Mesenchymal stem cell (in vitro differentiated cells and primary cell): Measurements from ENCODE around the gene ENGASE.

Experiments
- DNase-seq: peaks from one replicate; pipeline ENCODE4 v3.0.0-alpha.2; 2013
- H2AFZ ChIP-seq: one replicate; pipeline ENCODE4 v1.6.1; 2013; ENCODE audit warnings: low read depth, mild to moderate bottlenecking, control low read depth, inconsistent platforms, low read length, moderate library complexity
- H2AK5ac ChIP-seq: 2 replicates; pipeline ENCODE4 v1.6.1; 2013; ENCODE audit warnings: low read length, moderate library complexity, mild to moderate bottlenecking, inconsistent platforms; ENCODE audit not compliant: severe bottlenecking
- H2BK120ac ChIP-seq: one replicate; pipeline ENCODE4 v1.6.1; 2013; ENCODE audit warnings: low read depth, mild to moderate bottlenecking, inconsistent platforms, low read length, moderate library complexity
- H2BK12ac ChIP-seq, 2 experiments: one replicate each; pipeline ENCODE4 v1.6.1; 2013; ENCODE audit warnings: inconsistent platforms in 2 of 2, low read length in 2 of 2, mild to moderate bottlenecking in 2 of 2, moderate library complexity in 2 of 2, control low read depth in 1 of 2
- H2BK15ac ChIP-seq: one replicate; pipeline ENCODE4 v1.6.1; 2013; ENCODE audit warnings: mild to moderate bottlenecking, low read depth, inconsistent platforms; ENCODE audit not compliant: poor library complexity, severe bottlenecking
- H2BK5ac ChIP-seq: 2 replicates; pipeline ENCODE4 v1.6.1; 2013; ENCODE audit warnings: low read depth, mild to moderate bottlenecking, low read length, control low read depth, inconsistent platforms; ENCODE audit not compliant: poor library complexity, severe bottlenecking
- H3K14ac ChIP-seq, 2 experiments: one replicate each; pipeline ENCODE4 v1.6.1; 2013; ENCODE audit warnings: inconsistent platforms in 2 of 2, low read length in 2 of 2, control low read depth in 1 of 2, mild to moderate bottlenecking in 1 of 2, moderate library complexity in 1 of 2
- H3K18ac ChIP-seq, 2 experiments: one replicate each; pipeline ENCODE4 v1.6.1; 2013; ENCODE audit warnings: inconsistent platforms in 2 of 2, low read length in 2 of 2, control low read depth in 1 of 2, low read depth in 1 of 2, mild to moderate bottlenecking in 1 of 2
- H3K23ac ChIP-seq, 2 experiments: one replicate each; pipeline ENCODE4 v1.6.1; 2013; ENCODE audit warnings: inconsistent platforms in 2 of 2, low read length in 2 of 2, mild to moderate bottlenecking in 2 of 2, moderate library complexity in 2 of 2, control low read depth in 1 of 2
- H3K27ac ChIP-seq: 2 replicates; pipeline ENCODE4 v1.5.1; 2013; ENCODE audit warnings: mild to moderate bottlenecking, moderate library complexity, low read length, control low read depth, inconsistent platforms; ENCODE audit not compliant: poor library complexity, severe bottlenecking
- H3K27me3 ChIP-seq, 2 experiments: 2 replicates each; pipeline versions ENCODE4 v1.6.1 to v1.7.0; 2013; ENCODE audit warnings: low read length in 2 of 2, mild to moderate bottlenecking in 2 of 2, moderate library complexity in 2 of 2, control low read depth in 1 of 2, inconsistent platforms in 1 of 2; ENCODE audit not compliant: control insufficient read depth in 1 of 2, insufficient read depth in 1 of 2
- H3K36me3 ChIP-seq, 2 experiments: 2 replicates each; pipeline versions ENCODE4 v1.6.1 to v1.7.0; 2013; ENCODE audit warnings: low read length in 2 of 2, control low read depth in 1 of 2, inconsistent platforms in 1 of 2, low read depth in 1 of 2, mild to moderate bottlenecking in 1 of 2; ENCODE audit not compliant: insufficient read depth in 2 of 2, control insufficient read depth in 1 of 2
- H3K4ac ChIP-seq, 2 experiments: one replicate each; pipeline ENCODE4 v1.6.1; 2013; ENCODE audit warnings: inconsistent platforms in 2 of 2, low read length in 2 of 2, mild to moderate bottlenecking in 2 of 2, moderate library complexity in 2 of 2, control low read depth in 1 of 2, low read depth in 1 of 2
- H3K4me1 ChIP-seq: 2 replicates; pipeline ENCODE4 v1.6.1; 2013; ENCODE audit warnings: low read depth, low read length, control low read depth; ENCODE audit not compliant: control insufficient read depth, insufficient read depth
- H3K4me2 ChIP-seq: 2 replicates; pipeline ENCODE4 v1.6.1; 2013; ENCODE audit warnings: low read length, mild to moderate bottlenecking, inconsistent platforms; ENCODE audit not compliant: poor library complexity, severe bottlenecking
- H3K4me3 ChIP-seq, 2 experiments: 2 replicates each; pipeline versions ENCODE4 v1.5.1 to v1.7.0; 2013; ENCODE audit warnings: low read length in 2 of 2, mild to moderate bottlenecking in 2 of 2, control low read depth in 1 of 2, low read depth in 1 of 2; ENCODE audit not compliant: insufficient read depth in 1 of 2
- H3K79me1 ChIP-seq: replicated peaks from 2 replicates; pipeline ENCODE4 v1.6.1; 2013; ENCODE audit warnings: mild to moderate bottlenecking, control low read depth, low read length, inconsistent platforms; ENCODE audit not compliant: poor library complexity, severe bottlenecking
- H3K9ac ChIP-seq: 2 replicates; pipeline ENCODE4 v1.7.0; 2013; ENCODE audit warnings: mild to moderate bottlenecking, low read length, moderate library complexity
- H3K9me3 ChIP-seq: 2 replicates; pipeline ENCODE4 v1.7.0; 2013; ENCODE audit warnings: mild to moderate bottlenecking, low read length; ENCODE audit not compliant: control insufficient read depth
- H4K8ac ChIP-seq: one replicate; pipeline ENCODE4 v1.6.1; 2013; ENCODE audit warnings: inconsistent platforms, mild to moderate bottlenecking, low read length, moderate library complexity
- H4K91ac ChIP-seq: one replicate; pipeline ENCODE4 v1.6.1; 2013; ENCODE audit warnings: mild to moderate bottlenecking, low read length, inconsistent platforms
- WGBS: methylation state at CpG from one replicate; pipeline ENCODE4 v1.1.7; 2013; ENCODE audit warnings: mixed read lengths; 5-methylcytosine and 5-hydroxymethylcytosine counted together

ENGASE gene

DNA sequence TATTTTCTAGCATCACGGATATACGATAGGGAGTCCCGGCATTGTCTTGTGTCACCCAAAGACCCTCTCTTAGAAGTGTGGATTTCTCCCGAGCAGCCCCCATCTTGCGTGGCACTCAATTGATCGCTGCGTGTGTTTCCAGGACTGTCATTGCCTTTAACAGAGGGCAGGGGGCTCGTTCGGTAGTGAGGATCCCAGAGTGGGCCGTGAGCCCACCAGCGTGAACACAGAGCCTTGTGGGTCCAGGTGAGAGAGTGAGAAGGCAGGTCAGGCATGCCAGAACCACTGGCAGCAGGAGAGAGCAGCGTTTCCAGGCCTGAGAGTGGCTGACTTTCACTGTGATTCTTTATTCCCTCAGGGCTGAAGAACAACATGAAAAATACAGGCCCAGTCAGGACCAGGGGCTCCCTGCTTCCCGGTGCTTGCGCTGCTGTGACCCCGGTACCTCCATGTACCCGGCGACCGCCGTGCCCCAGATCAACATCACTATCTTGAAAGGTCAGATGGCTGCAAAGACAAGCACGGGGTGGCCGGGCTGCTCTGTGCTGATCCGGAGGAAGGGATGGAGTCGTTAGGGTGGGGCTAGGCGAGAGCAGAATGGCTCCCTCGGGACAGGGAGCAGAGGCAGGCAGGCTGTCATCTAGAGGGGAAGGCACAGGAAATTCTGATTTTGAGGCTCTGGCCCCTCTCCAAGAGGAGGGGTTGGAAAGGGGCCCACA lies 28.3 kb upstream of the ENGASE start:
- 74% methylated on average over 25 of the region's 25 CpGs for WGBS
- no peak overlapping the region for H3K4me2 ChIP-seq
- DNase-seq = no peak

DNA sequence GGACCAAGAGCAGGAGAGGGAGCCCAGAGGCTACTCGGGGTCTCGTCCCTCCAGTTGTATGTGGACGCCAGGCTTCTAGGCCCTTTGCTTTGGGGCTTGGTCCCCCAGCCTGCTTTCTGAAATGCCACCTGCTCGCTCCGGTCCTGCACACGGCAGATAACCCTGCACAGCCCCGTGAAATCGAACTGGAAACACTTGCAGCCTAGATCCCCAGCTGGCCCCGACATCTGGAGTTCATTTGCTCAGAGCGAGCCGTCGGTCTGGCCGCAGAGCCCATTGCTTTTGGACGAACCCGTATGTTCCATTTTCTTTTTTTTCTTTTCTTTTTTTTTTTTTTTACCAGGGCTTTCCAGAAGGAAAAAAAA lies 27.7 kb upstream of the ENGASE start:
- Histone ChIP-seq H3K27me3 (peaks cover 0 to 25% of the 10 kb centered on the region in 2 experiments), H2AK5ac (no peak overlapping the region), H2BK15ac (no peak overlapping the region), H3K4me1 (no peaks in the 10 kb centered on the region), H3K4ac (no peak overlapping the region), H3K23ac (no peak overlapping the region), H2AFZ (no peak overlapping the region), H2BK12ac (no peak overlapping the region), H3K14ac (no peak overlapping the region), H2BK120ac (no peak overlapping the region), H4K91ac (no peak overlapping the region), H3K18ac (no peak overlapping the region), H4K8ac (no peak overlapping the region), H2BK5ac (no peak overlapping the region), H3K9me3 (no peaks in the 10 kb centered on the region), H3K79me1 (no peaks in the 10 kb centered on the region), H3K4me2 (no peak overlapping the region), H3K9ac (peak overlapping the region; percentile 77), H3K27ac (no peak overlapping the region), H3K4me3 (peak overlapping the region in 1 of 2 experiments; percentile 40), H3K36me3 (peaks cover 0 to 7% of the 10 kb centered on the region in 2 experiments)
- WGBS = 87% methylated on average over 13 of the region's 15 CpGs
- DNase-seq = no peak

More for the DNA sequence above, 28.3 kb upstream of the ENGASE start:
- Histone ChIP-seq H2BK15ac (no peak overlapping the region), H4K91ac (no peak overlapping the region), H3K79me1 (no peaks in the 10 kb centered on the region), H3K4me3 (peak overlapping the region in 1 of 2 experiments; percentile 40), H3K18ac (no peak overlapping the region), H2BK5ac (no peak overlapping the region), H3K9ac (peak overlapping the region; percentile 77), H2BK120ac (no peak overlapping the region), H3K27ac (no peak overlapping the region), H3K4ac (no peak overlapping the region), H3K4me1 (no peaks in the 10 kb centered on the region), H3K27me3 (peaks cover 0 to 25% of the 10 kb centered on the region in 2 experiments), H3K9me3 (no peaks in the 10 kb centered on the region), H3K23ac (no peak overlapping the region), H2AK5ac (no peak overlapping the region), H3K14ac (no peak overlapping the region), H2BK12ac (no peak overlapping the region), H4K8ac (no peak overlapping the region), H2AFZ (no peak overlapping the region), H3K36me3 (peaks cover 0 to 7% of the 10 kb centered on the region in 2 experiments)

DNA sequence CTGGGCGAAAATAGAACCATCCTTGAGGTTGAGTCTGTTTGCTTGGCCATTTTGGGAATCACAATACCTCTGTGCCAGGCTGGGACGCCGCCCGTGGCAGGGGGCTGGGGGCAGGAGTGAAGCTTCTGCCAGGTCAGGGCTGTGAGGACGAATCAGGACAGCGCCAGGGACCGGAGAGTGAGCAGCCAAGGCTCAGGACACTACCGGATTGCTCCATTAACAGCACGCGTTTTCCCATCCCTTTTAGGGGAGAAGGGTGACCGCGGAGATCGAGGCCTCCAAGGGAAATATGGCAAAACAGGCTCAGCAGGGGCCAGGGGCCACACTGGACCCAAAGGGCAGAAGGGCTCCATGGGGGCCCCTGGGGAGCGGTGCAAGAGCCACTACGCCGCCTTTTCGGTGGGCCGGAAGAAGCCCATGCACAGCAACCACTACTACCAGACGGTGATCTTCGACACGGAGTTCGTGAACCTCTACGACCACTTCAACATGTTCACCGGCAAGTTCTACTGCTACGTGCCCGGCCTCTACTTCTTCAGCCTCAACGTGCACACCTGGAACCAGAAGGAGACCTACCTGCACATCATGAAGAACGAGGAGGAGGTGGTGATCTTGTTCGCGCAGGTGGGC lies 27.2 kb upstream of the ENGASE start:
- no peak overlapping the region for H2BK5ac ChIP-seq
- 94% methylated on average over 30 of the region's 30 CpGs for WGBS
- H2BK12ac ChIP-seq = no peak overlapping the region
- no peak overlapping the region for H2BK15ac ChIP-seq
- no peak overlapping the region for H3K23ac ChIP-seq
- no peak for DNase-seq
- no peak overlapping the region for H2AFZ ChIP-seq
- H2BK120ac ChIP-seq = no peak overlapping the region
- no peak overlapping the region for H2AK5ac ChIP-seq
- no peak overlapping the region for H3K18ac ChIP-seq
- no peak overlapping the region for H3K27ac ChIP-seq
- H3K36me3 ChIP-seq = peaks cover 0 to 7% of the 10 kb centered on the region in 2 experiments
- no peak overlapping the region for H3K14ac ChIP-seq
- H3K4me1 ChIP-seq = no peaks in the 10 kb centered on the region
- no peaks in the 10 kb centered on the region for H3K9me3 ChIP-seq
- no peak overlapping the region for H4K91ac ChIP-seq
- H3K9ac ChIP-seq = peak overlapping the region; percentile 77
- H3K4ac ChIP-seq = no peak overlapping the region
- H3K4me3 ChIP-seq = peak overlapping the region in 1 of 2 experiments; percentile 60
- H3K27me3 ChIP-seq = peaks cover 0 to 25% of the 10 kb centered on the region in 2 experiments
- no peak overlapping the region for H4K8ac ChIP-seq
- no peak overlapping the region for H3K4me2 ChIP-seq
- no peaks in the 10 kb centered on the region for H3K79me1 ChIP-seq

DNA sequence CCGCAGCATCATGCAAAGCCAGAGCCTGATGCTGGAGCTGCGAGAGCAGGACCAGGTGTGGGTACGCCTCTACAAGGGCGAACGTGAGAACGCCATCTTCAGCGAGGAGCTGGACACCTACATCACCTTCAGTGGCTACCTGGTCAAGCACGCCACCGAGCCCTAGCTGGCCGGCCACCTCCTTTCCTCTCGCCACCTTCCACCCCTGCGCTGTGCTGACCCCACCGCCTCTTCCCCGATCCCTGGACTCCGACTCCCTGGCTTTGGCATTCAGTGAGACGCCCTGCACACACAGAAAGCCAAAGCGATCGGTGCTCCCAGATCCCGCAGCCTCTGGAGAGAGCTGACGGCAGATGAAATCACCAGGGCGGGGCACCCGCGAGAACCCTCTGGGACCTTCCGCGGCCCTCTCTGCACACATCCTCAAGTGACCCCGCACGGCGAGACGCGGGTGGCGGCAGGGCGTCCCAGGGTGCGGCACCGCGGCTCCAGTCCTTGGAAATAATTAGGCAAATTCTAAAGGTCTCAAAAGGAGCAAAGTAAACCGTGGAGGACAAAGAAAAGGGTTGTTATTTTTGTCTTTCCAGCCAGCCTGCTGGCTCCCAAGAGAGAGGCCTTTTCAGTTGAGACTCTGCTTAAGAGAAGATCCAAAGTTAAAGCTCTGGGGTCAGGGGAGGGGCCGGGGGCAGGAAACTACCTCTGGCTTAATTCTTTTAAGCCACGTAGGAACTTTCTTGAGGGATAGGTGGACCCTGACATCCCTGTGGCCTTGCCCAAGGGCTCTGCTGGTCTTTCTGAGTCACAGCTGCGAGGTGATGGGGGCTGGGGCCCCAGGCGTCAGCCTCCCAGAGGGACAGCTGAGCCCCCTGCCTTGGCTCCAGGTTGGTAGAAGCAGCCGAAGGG lies 26.4 kb upstream of the ENGASE start:
- H3K9me3 ChIP-seq = no peaks in the 10 kb centered on the region
- no peak overlapping the region for H4K8ac ChIP-seq
- no peak overlapping the region for H2BK5ac ChIP-seq
- H3K4me2 ChIP-seq = no peak overlapping the region
- no peak overlapping the region for H3K18ac ChIP-seq
- H2AFZ ChIP-seq = no peak overlapping the region
- peak overlapping the region; percentile 77 for H3K9ac ChIP-seq
- peak overlapping the region in 1 of 2 experiments; percentile 60 for H3K4me3 ChIP-seq
- H3K14ac ChIP-seq = no peak overlapping the region
- H2BK15ac ChIP-seq = no peak overlapping the region
- H2AK5ac ChIP-seq = no peak overlapping the region
- DNase-seq = no peak
- H3K27ac ChIP-seq = no peak overlapping the region
- no peaks in the 10 kb centered on the region for H3K79me1 ChIP-seq
- WGBS = 92% methylated on average over 41 of the region's 41 CpGs
- H3K36me3 ChIP-seq = peaks cover 0 to 7% of the 10 kb centered on the region in 2 experiments
- no peak overlapping the region for H3K4ac ChIP-seq
- H4K91ac ChIP-seq = no peak overlapping the region
- H2BK12ac ChIP-seq = no peak overlapping the region
- H2BK120ac ChIP-seq = no peak overlapping the region
- H3K4me1 ChIP-seq = peaks cover 2% of the 10 kb centered on the region
- H3K27me3 ChIP-seq = peaks cover 0 to 25% of the 10 kb centered on the region in 2 experiments
- no peak overlapping the region for H3K23ac ChIP-seq
